Fibroblast of lung (primary cell): ENCODE data around the gene SLC25A43. TPM values are rescaled to one million over a fixed set of nuclear protein-coding genes. Genes with fewer than 3 reads are reported as not detected.
A peak's percentile ranks its signal among the peaks of the same experiment; 100 is the strongest.
"Not testable (repeated sequence)": the region's sequence is repeated elsewhere in the genome, so short reads cannot be mapped to it uniquely, and the experiment has no call there.

Experiments used
- DNase-seq, 2 donors: peaks; one replicate each; pipeline versions ENCODE4 v3.0.0 to v3.0.0-alpha.2; 2010; ENCODE audit warnings: low read depth in 2 of 2
- H2AFZ ChIP-seq: 2 replicates; pipeline ENCODE4 v1.5.1; 2012; ENCODE audit warnings: low read length, control low read depth, inconsistent platforms
- H3K27ac ChIP-seq: 2 replicates; pipeline ENCODE4 v1.5.1; 2011; ENCODE audit warnings: low read length, control low read depth; ENCODE audit not compliant: insufficient read depth
- H3K27me3 ChIP-seq: 2 replicates; pipeline ENCODE4 v1.5.1; 2011; ENCODE audit warnings: mild to moderate bottlenecking, low read length; ENCODE audit not compliant: control insufficient read depth, insufficient read depth
- H3K36me3 ChIP-seq: 2 replicates; pipeline ENCODE4 v1.5.1; 2011; ENCODE audit warnings: low read length; ENCODE audit not compliant: control insufficient read depth, insufficient read depth
- H3K4me1 ChIP-seq: 2 replicates; pipeline ENCODE4 v1.5.1; 2011; ENCODE audit warnings: low read length; ENCODE audit not compliant: control insufficient read depth, insufficient read depth; ENCODE audit errors: extremely low read depth
- H3K4me2 ChIP-seq: 2 replicates; pipeline ENCODE4 v1.5.1; 2011; ENCODE audit warnings: low read length, control low read depth; ENCODE audit not compliant: insufficient read depth; ENCODE audit errors: extremely low read depth
- H3K4me3 ChIP-seq, 4 experiments: fragments of 200-600 bp in 1 of 4; sonication (generic) in 1 of 4; replicated peaks in 1 of 4; 2 replicates each; pipeline ENCODE4 v1.5.1; 2011 to 2016; ENCODE audit warnings: low read length in 4 of 4, low read depth in 3 of 4, mild to moderate bottlenecking in 3 of 4, control low read depth in 2 of 4, inconsistent platforms in 1 of 4, mixed read lengths in 1 of 4; ENCODE audit not compliant: insufficient read depth in 1 of 4; ENCODE audit errors: control extremely low read depth in 1 of 4
- H3K79me2 ChIP-seq: 2 replicates; pipeline ENCODE4 v1.5.1; 2012; ENCODE audit warnings: mild to moderate bottlenecking, low read length, inconsistent platforms; ENCODE audit not compliant: control insufficient read depth, insufficient read depth
- H3K9ac ChIP-seq: 2 replicates; pipeline ENCODE4 v1.5.1; 2011; ENCODE audit warnings: mild to moderate bottlenecking, low read length, control low read depth; ENCODE audit not compliant: insufficient read depth
- H3K9me3 ChIP-seq: 2 replicates; pipeline ENCODE4 v1.5.1; 2012; ENCODE audit warnings: low read depth, low read length; ENCODE audit not compliant: control insufficient read depth, insufficient read depth
- H4K20me1 ChIP-seq: 2 replicates; pipeline ENCODE4 v1.5.1; 2011; ENCODE audit warnings: low read length; ENCODE audit not compliant: control insufficient read depth, insufficient read depth; ENCODE audit errors: extremely low read depth
- CTCF ChIP-seq, 2 donors: IDR thresholded peaks in 1 of 2; conservative IDR thresholded peaks in 1 of 2; 1 replicate in 1 of 2; 2 replicates in 1 of 2; pipeline ENCODE4 v1.5.1; 2011 to 2012; ENCODE audit warnings: low read length in 2 of 2, control low read depth in 1 of 2, inconsistent platforms in 1 of 2, low read depth in 1 of 2, mild to moderate bottlenecking in 1 of 2
- EZH2 ChIP-seq: IDR thresholded peaks from 2 replicates; pipeline ENCODE4 v1.5.1; 2012; ENCODE audit warnings: low read length, control low read depth, mild to moderate bottlenecking; ENCODE audit errors: missing control alignments
- polyA plus RNA-seq, 2 donors: library from polyadenylated mRNA; depleted of rRNA in 1 of 2; stranded (reverse) in 1 of 2; unstranded in 1 of 2; fragments of >200 nt; gene quantifications; 2 replicates each; pipeline ENCODE4 v1.2.1, GENCODE V29; 2011 to 2012; ENCODE audit warnings: missing spikeins in 1 of 2
- total RNA-seq: library from RNA; depleted of rRNA; stranded (reverse); fragments of >200 nt; gene quantifications from 2 replicates; pipeline ENCODE4 v1.2.1, GENCODE V29; 2014

SLC25A43 gene
- total and polyA plus RNA-seq, 2 donors (not counting 1 experiment from before 2014, with no cell fraction given), result 31.0 to 31.6 TPM

- H3K36me3 ChIP-seq, result no peaks in the 10 kb centered on the region
- no peaks in the 10 kb centered on the region for H3K27me3 ChIP-seq
- peak in 1 of 2 donors; percentile 41 for DNase-seq
- H2AFZ ChIP-seq, result no peak overlapping the region
- peaks cover 2% of the 10 kb centered on the region for H3K4me1 ChIP-seq
- TF ChIP-seq CTCF (conservative IDR thresholded peaks at IDR 0.05 in 1 of 2, IDR thresholded peaks at IDR 0.05 in 1 of 2; ENCODE audit: low read depth in 1 of 2, low read length in 2 of 2) (no peak), EZH2 (no peak)
- no peak overlapping the region for H3K4me3 ChIP-seq
- H3K9me3 ChIP-seq, result no peaks in the 10 kb centered on the region
- H3K79me2 ChIP-seq, result no peaks in the 10 kb centered on the region
- no peak overlapping the region for H3K9ac ChIP-seq
- no peak overlapping the region for H3K4me2 ChIP-seq
- no peak overlapping the region for H3K27ac ChIP-seq
- H4K20me1 ChIP-seq, result no peaks in the 10 kb centered on the region
Measured at GRCh38 chrX:119429471-119429870, 30.3 kb downstream of the SLC25A43 start.

DNA sequence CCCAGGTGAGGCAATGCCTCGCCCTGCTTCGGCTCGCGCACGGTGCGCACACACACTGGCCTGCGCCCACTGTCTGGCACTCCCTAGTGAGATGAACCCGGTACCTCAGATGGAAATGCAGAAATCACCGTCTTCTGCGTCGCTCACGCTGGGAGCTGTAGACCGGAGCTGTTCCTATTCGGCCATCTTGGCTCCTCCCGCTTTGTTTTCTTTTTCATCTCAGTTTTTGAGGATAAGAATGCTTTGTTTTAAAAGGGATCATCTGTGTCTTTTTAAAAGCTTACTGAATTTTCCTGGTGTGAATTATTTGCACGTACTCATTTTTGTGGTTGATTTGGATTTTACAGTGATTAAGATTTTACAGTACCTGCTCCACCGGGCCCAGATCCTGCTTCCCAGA is 42.2 kb downstream of the SLC25A43 start:
- not testable (repeated sequence) for DNase-seq, H2AFZ ChIP-seq, H3K79me2 ChIP-seq

DNA sequence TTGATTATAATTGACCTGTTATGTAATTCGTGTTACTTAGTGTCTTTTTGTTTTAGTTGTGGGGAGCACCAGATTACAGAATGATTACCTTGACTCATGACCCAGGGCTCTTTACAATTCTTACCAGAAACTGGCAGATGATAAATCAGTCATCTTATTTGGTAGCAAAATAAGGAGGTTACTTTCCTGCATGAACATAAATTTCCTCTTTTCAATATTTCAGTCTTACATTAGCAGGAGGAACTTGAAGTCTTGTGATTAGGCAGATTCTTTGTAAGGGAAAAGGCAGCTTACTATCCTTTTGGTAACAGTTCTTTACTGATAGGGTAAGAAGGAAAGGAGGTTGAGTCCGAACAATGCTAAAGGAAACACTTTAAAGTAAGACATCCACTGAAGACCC is 43.1 kb downstream of the SLC25A43 start:
- Histone ChIP-seq H3K4me3 (no peak overlapping the region), H4K20me1 (no peaks in the 10 kb centered on the region)

More for the DNA sequence above, 42.2 kb downstream of the SLC25A43 start:
- not testable (repeated sequence) for H3K27me3 ChIP-seq, H4K20me1 ChIP-seq, H3K9ac ChIP-seq, H3K4me2 ChIP-seq, H3K4me3 ChIP-seq, H3K4me1 ChIP-seq, H3K9me3 ChIP-seq, H3K27ac ChIP-seq, H3K36me3 ChIP-seq

More for the DNA sequence above, 43.1 kb downstream of the SLC25A43 start:
- Histone ChIP-seq H3K36me3 (no peaks in the 10 kb centered on the region), H2AFZ (no peak overlapping the region), H3K4me2 (no peak overlapping the region), H3K9ac (no peak overlapping the region), H3K79me2 (no peaks in the 10 kb centered on the region), H3K4me1 (no peaks in the 10 kb centered on the region), H3K27ac (no peak overlapping the region), H3K27me3 (no peaks in the 10 kb centered on the region), H3K9me3 (no peaks in the 10 kb centered on the region)
- no peak for TF ChIP-seq EZH2
- TF ChIP-seq CTCF (conservative IDR thresholded peaks at IDR 0.05 in 1 of 2, IDR thresholded peaks at IDR 0.05 in 1 of 2; ENCODE audit: low read depth in 1 of 2, low read length in 2 of 2), result no peak
- DNase-seq, result no peak
